A673 (cell line): ENCODE results near the gene CEMIP.

Experiments
- CTCF ChIP-seq: fragments of 300-800, 200-600 bp; sonication (generic); conservative IDR thresholded peaks from 2 replicates; pipeline ENCODE4 v1.5.1; 2017; ENCODE audit warnings: low read depth, mild to moderate bottlenecking, antibody characterized with exemption, low read length, moderate library complexity, mixed read lengths
- EZH2 ChIP-seq: fragments of 200-600 bp; sonication (generic); IDR thresholded peaks from 2 replicates; pipeline ENCODE4 v1.6.1; 2017; ENCODE audit warnings: borderline replicate concordance, low read depth, mild to moderate bottlenecking, mixed read lengths, antibody characterized with exemption, low read length; ENCODE audit not compliant: poor library complexity, severe bottlenecking

GRCh38 chr15:80978685-80979329 lies 199.6 kb downstream of the CEMIP start:
- TF ChIP-seq CTCF (no peak), EZH2 (no peak)
